ENCODE data around the gene CNP. TPM values are rescaled to one million over a fixed set of nuclear protein-coding genes. Genes with fewer than 3 reads are reported as not detected.

CNP gene
- total and polyA plus RNA-seq, 4 experiments from 2014 or later = 23.6 to 36.9 (median 33.4) TPM

DNA sequence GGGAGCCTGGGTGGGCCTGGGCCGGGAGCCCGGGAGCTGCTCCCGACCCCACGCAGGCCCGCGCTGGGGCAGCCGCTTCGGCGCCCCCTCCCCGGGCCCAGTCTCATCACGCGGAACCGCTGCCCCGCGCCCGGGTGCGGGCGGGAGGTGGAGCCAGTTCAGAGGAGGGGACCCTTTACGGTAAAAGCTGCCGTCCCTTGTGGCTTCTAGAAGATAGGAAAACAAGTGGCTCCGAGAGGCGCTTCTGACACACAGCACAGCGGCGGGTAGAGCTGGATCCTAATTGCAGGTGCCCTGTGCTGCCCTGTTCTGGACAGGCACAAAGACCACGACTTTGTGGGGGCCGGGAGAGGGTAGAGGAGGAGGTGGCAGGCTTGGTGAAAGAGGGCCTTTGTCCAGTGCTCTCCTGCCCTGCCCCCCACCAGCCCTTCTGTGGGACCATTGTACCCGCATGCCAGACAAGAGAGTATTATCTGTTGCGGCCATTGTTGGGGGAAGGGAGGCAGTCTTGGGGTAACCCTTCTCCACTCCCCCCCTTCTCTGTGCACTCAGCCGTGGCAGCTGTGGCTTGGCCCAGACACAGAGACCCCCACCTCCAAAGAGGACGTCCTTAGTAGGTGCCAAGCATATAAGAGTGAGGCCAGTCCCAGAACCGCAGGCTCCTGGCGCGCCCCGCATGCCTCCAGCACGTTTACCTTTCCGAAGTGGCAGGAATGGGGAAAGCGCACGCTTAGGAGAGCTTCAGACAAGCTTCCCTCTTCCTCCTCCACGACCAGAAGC lies 736 bp downstream of the CNP start:
- intact Hi-C loops (cut with micrococcal nuclease) = no loop called here
- H3K27ac Mint-ChIP-seq = peak overlapping the region; percentile 72 to 92 (median 82)
- POLR2A ChIA-PET (ENCODE audit: partially characterized antibody) = interaction anchor here (0.5 to 3.8 kb wide), 18 partner anchors 8 to 739 kb away, joined by 3 to 70 read pairs (median 5); partner anchors contain the start of genes ACLY, DHX58, DNAJC7 and GHDC
- Histone ChIP-seq H3K27me3 (ENCODE audit: insufficient read depth, low read length) (no peaks in the 10 kb centered on the region), H3K4me1 (ENCODE audit: insufficient read depth, low read length) (peaks cover 43% of the 10 kb centered on the region), H3K9me3 (ENCODE audit: control insufficient read depth in 1 of 2, low read length in 2 of 2) (no peaks in the 10 kb centered on the region), H3K27ac (ENCODE audit: low read depth, low read length) (peak overlapping the region; percentile 83), H3K4me3 (ENCODE audit: low read length in 2 of 2) (peak overlapping the region; percentile 68 to 69), H3K36me3 (ENCODE audit: insufficient read depth, low read length) (peaks cover 9% of the 10 kb centered on the region)
- peak in 4 of 5 donors; percentile 29 to 57 (median 40) for DNase-seq
- no peaks in the 10 kb centered on the region for H3K27me3 Mint-ChIP-seq
- H3K4me1 Mint-ChIP-seq = peaks cover 21 to 44% (median 33%) of the 10 kb centered on the region in 4 donors
- H3K4me3 Mint-ChIP-seq = peak overlapping the region; percentile 76 to 87 (median 82)
- H3K9me3 Mint-ChIP-seq = no peaks in the 10 kb centered on the region
- H3K36me3 Mint-ChIP-seq = peaks cover 2 to 18% of the 10 kb centered on the region in 2 donors
- CTCF ChIA-PET (ENCODE audit: partially characterized antibody) = interaction anchor here (1.6 to 3.0 kb wide), 2 partner anchors 100 to 152 kb away, joined by 4 to 15 read pairs; no protein-coding TSS in a partner anchor

DNA sequence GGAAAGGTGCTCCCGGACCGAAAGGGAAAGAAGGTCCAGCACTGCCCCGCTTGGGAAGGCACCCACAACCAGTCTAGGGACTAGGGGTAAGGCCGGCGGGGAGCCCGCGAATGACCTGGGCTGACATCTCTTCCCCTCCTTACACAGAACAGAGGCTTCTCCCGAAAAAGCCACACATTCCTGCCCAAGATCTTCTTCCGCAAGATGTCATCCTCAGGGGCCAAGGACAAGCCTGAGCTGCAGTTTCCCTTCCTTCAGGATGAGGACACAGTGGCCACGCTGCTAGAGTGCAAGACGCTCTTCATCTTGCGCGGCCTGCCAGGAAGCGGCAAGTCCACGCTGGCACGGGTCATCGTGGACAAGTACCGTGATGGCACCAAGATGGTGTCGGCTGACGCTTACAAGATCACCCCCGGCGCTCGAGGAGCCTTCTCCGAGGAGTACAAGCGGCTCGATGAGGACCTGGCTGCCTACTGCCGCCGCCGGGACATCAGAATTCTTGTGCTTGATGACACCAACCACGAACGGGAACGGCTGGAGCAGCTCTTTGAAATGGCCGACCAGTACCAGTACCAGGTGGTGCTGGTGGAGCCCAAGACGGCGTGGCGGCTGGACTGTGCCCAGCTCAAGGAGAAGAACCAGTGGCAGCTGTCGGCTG lies 1.5 kb downstream of the CNP start:
- Mint-ChIP-seq H3K9me3 (no peaks in the 10 kb centered on the region), H3K4me1 (peaks cover 22 to 48% (median 37%) of the 10 kb centered on the region in 4 donors), H3K27ac (peak overlapping the region; percentile 3 to 92 (median 82)), H3K36me3 (peaks cover 6 to 24% of the 10 kb centered on the region in 2 donors), H3K4me3 (peak overlapping the region; percentile 76 to 87 (median 82)), H3K27me3 (no peaks in the 10 kb centered on the region)
- Histone ChIP-seq H3K4me3 (ENCODE audit: low read length in 2 of 2) (no peak overlapping the region), H3K4me1 (ENCODE audit: insufficient read depth, low read length) (peaks cover 43% of the 10 kb centered on the region), H3K27me3 (ENCODE audit: insufficient read depth, low read length) (no peaks in the 10 kb centered on the region), H3K9me3 (ENCODE audit: control insufficient read depth in 1 of 2, low read length in 2 of 2) (no peaks in the 10 kb centered on the region), H3K27ac (ENCODE audit: low read depth, low read length) (peak overlapping the region; percentile 83), H3K36me3 (ENCODE audit: insufficient read depth, low read length) (peaks cover 16% of the 10 kb centered on the region)
- ChIA-PET POLR2A (ENCODE audit: partially characterized antibody) (interaction anchor here (1.2 to 3.8 kb wide), 3 partner anchors 49 to 144 kb away, joined by 3 to 70 read pairs (median 30); partner anchors contain the start of genes DHX58 and DNAJC7), CTCF (ENCODE audit: partially characterized antibody) (interaction anchor here (1.6 kb wide), 1 partner anchor 99 kb away, joined by 4 read pairs; no protein-coding TSS in a partner anchor)
- intact Hi-C loops (cut with micrococcal nuclease) = no loop called here
- peak in 1 of 5 donors; percentile 1 for DNase-seq

GRCh38 chr17:41968676-41969075 lies 2.1 kb downstream of the CNP start:
- DNase-seq = no peak
- peaks cover 22 to 48% (median 37%) of the 10 kb centered on the region in 4 donors for H3K4me1 Mint-ChIP-seq
- intact Hi-C loops (cut with micrococcal nuclease) = no loop called here
- Histone ChIP-seq H3K4me1 (ENCODE audit: insufficient read depth, low read length) (peaks cover 43% of the 10 kb centered on the region), H3K36me3 (ENCODE audit: insufficient read depth, low read length) (peaks cover 20% of the 10 kb centered on the region), H3K4me3 (ENCODE audit: low read length in 2 of 2) (no peak overlapping the region), H3K27ac (ENCODE audit: low read depth, low read length) (no peak overlapping the region), H3K9me3 (ENCODE audit: control insufficient read depth in 1 of 2, low read length in 2 of 2) (no peaks in the 10 kb centered on the region), H3K27me3 (ENCODE audit: insufficient read depth, low read length) (no peaks in the 10 kb centered on the region)
- POLR2A ChIA-PET (ENCODE audit: partially characterized antibody) = interaction anchor here (3.8 kb wide), 1 partner anchor 48 kb away, joined by 70 read pairs; the partner anchor contains the start of gene DNAJC7
- no peaks in the 10 kb centered on the region for H3K9me3 Mint-ChIP-seq
- H3K4me3 Mint-ChIP-seq = peak overlapping the region in 6 of 8 donors; percentile 41 to 85 (median 62)
- CTCF ChIA-PET (ENCODE audit: partially characterized antibody) = no interaction called here
- no peaks in the 10 kb centered on the region for H3K27me3 Mint-ChIP-seq
- peaks cover 11 to 30% of the 10 kb centered on the region in 2 donors for H3K36me3 Mint-ChIP-seq
- H3K27ac Mint-ChIP-seq = peak overlapping the region in 3 of 7 donors; percentile 42 to 92 (median 57)

- ChIA-PET POLR2A (ENCODE audit: partially characterized antibody) (interaction anchor here (0.8 kb wide), 1 partner anchor 53 kb away, joined by 3 read pairs; no protein-coding TSS in a partner anchor), CTCF (ENCODE audit: partially characterized antibody) (interaction anchor here (1.0 kb wide), 1 partner anchor 8 kb away, joined by 3 read pairs; no protein-coding TSS in a partner anchor)
- no peak overlapping the region for H3K27ac ChIP-seq (ENCODE audit: low read depth, low read length)
- peaks cover 14 to 48% of the 10 kb centered on the region in 2 donors for H3K36me3 Mint-ChIP-seq
- H3K4me1 ChIP-seq (ENCODE audit: insufficient read depth, low read length) = peaks cover 35% of the 10 kb centered on the region
- peaks cover 33% of the 10 kb centered on the region for H3K36me3 ChIP-seq (ENCODE audit: insufficient read depth, low read length)
- H3K4me3 ChIP-seq (ENCODE audit: low read length in 2 of 2) = no peak overlapping the region
- H3K9me3 ChIP-seq (ENCODE audit: control insufficient read depth in 1 of 2, low read length in 2 of 2) = no peaks in the 10 kb centered on the region
- peaks cover 15 to 36% (median 26%) of the 10 kb centered on the region in 4 donors for H3K4me1 Mint-ChIP-seq
- intact Hi-C loops (cut with micrococcal nuclease) = no loop called here
- H3K27me3 ChIP-seq (ENCODE audit: insufficient read depth, low read length) = no peaks in the 10 kb centered on the region
- no peak for DNase-seq
- peak overlapping the region in 5 of 7 donors; percentile 10 to 63 (median 13) for H3K27ac Mint-ChIP-seq
- H3K9me3 Mint-ChIP-seq = no peaks in the 10 kb centered on the region
- H3K4me3 Mint-ChIP-seq = no peak overlapping the region
- no peaks in the 10 kb centered on the region for H3K27me3 Mint-ChIP-seq
Observed at GRCh38 chr17:41970901-41971331, 4.3 kb downstream of the CNP start.

DNA sequence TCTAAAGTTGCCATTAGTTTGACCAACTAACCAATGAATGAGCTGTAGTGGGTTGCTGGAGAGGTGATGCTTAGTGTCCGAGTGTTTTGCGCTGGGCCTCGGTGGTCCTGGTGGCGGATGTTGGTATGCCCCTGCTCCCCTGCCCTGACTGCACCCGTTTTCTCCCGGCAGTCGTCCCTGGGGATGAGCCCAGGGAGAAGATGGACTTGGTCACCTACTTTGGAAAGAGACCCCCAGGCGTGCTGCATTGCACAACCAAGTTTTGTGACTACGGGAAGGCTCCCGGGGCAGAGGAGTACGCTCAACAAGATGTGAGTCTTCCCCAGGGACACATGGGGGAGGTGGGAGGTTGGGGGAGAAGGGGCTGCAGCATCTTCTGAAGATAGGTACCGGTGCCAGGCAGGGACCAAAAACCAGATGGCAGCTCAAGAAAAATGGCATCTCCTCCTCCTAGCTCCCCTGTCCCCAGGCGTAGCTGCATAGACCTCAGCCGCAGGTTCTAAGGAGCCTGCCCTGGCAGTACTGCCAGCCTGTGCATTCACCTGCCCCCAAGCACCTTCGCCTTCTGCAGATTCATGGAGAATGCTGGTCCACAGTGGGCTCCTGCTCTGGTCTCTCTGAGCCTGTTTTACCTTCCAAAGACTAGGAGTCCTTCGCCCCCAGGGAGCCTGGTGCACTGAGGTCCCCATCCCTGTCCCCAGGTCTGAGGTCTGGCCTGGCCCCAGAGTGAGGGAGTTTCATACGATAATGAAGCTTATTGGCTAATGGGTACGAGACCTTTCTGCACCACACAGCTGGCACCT lies 5.3 kb downstream of the CNP start:
- Mint-ChIP-seq H3K36me3 (peaks cover 20 to 57% of the 10 kb centered on the region in 2 donors), H3K4me1 (peaks cover 16 to 40% (median 25%) of the 10 kb centered on the region in 4 donors), H3K4me3 (peak overlapping the region in 1 of 8 donors; percentile 56), H3K27me3 (no peaks in the 10 kb centered on the region), H3K27ac (peak overlapping the region in 5 of 7 donors; percentile 10 to 61 (median 29)), H3K9me3 (no peaks in the 10 kb centered on the region)
- DNase-seq = no peak
- peaks cover 42% of the 10 kb centered on the region for H3K36me3 ChIP-seq (ENCODE audit: insufficient read depth, low read length)
- peaks cover 32% of the 10 kb centered on the region for H3K4me1 ChIP-seq (ENCODE audit: insufficient read depth, low read length)
- ChIA-PET POLR2A (ENCODE audit: partially characterized antibody) (interaction anchor here (0.8 to 0.9 kb wide), 2 partner anchors 54 to 250 kb away, joined by 3 to 4 read pairs; no protein-coding TSS in a partner anchor), CTCF (ENCODE audit: partially characterized antibody) (interaction anchor here (1.0 to 1.3 kb wide), 2 partner anchors 9 to 48 kb away, joined by 3 read pairs; partner anchors contain the start of gene NKIRAS2)
- H3K4me3 ChIP-seq (ENCODE audit: low read length in 2 of 2) = no peak overlapping the region
- H3K27me3 ChIP-seq (ENCODE audit: insufficient read depth, low read length) = no peaks in the 10 kb centered on the region
- intact Hi-C loops (cut with micrococcal nuclease) = no loop called here
- no peaks in the 10 kb centered on the region for H3K9me3 ChIP-seq (ENCODE audit: control insufficient read depth in 1 of 2, low read length in 2 of 2)
- H3K27ac ChIP-seq (ENCODE audit: low read depth, low read length) = no peak overlapping the region

DNA sequence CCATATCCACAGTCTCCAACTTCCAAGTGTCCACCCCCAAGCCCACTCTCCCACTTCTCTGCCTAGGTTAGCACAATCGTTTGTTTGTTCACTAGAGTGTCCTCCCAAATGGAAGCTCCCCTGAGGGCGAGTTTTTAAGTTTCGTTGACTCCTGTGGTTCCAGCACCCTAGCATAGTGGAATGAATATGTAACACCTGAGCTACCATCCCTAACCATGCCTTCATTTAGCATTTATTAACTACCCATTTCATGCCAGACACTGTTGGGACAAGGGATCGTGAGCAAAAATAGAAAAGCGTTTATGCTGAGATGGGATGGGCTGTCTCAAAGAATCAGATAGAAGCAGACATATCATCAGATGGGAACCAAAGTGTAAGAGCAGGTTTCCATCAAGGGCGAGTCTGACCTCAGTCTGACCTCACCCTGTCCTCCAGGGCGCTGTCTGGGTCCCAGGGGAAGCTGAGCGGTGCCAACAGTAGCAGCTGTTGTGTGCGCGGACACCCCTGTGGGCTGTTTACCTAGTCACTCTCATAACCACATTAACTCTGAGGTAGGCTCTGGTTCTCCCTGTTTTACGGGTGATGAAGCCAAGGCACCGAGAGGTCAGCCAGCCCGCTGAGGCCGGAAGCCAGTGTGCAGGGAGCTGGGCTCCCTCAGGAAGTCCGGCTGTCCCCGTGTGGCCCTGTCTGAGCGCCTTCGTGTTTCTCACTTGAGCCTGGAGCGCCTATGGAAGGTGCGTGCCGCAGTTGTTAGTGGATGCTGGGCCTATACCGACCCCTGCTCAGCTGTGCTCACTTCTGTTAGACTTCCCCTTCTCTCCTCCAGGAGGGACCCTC lies 6.2 kb downstream of the CNP start:
- Mint-ChIP-seq H3K27me3 (no peaks in the 10 kb centered on the region), H3K9me3 (no peaks in the 10 kb centered on the region), H3K4me1 (peaks cover 15 to 39% (median 21%) of the 10 kb centered on the region in 4 donors), H3K4me3 (no peak overlapping the region), H3K27ac (peak overlapping the region in 2 of 7 donors; percentile 31 to 61), H3K36me3 (peaks cover 26 to 65% of the 10 kb centered on the region in 2 donors)
- ChIA-PET POLR2A (ENCODE audit: partially characterized antibody) (interaction anchor here (0.9 kb wide), 1 partner anchor 250 kb away, joined by 4 read pairs; no protein-coding TSS in a partner anchor), CTCF (ENCODE audit: partially characterized antibody) (interaction anchor here (1.3 to 1.7 kb wide), 2 partner anchors 10 to 47 kb away, joined by 3 to 4 read pairs; partner anchors contain the start of gene NKIRAS2)
- intact Hi-C loops (cut with micrococcal nuclease) = no loop called here
- H3K27ac ChIP-seq (ENCODE audit: low read depth, low read length) = no peak overlapping the region
- peaks cover 24% of the 10 kb centered on the region for H3K4me1 ChIP-seq (ENCODE audit: insufficient read depth, low read length)
- no peaks in the 10 kb centered on the region for H3K27me3 ChIP-seq (ENCODE audit: insufficient read depth, low read length)
- no peaks in the 10 kb centered on the region for H3K9me3 ChIP-seq (ENCODE audit: control insufficient read depth in 1 of 2, low read length in 2 of 2)
- H3K4me3 ChIP-seq (ENCODE audit: low read length in 2 of 2) = no peak overlapping the region
- H3K36me3 ChIP-seq (ENCODE audit: insufficient read depth, low read length) = peaks cover 51% of the 10 kb centered on the region
- DNase-seq = no peak
